ENCODE data around the gene SLC8B1.

SLC8B1 gene

DNA sequence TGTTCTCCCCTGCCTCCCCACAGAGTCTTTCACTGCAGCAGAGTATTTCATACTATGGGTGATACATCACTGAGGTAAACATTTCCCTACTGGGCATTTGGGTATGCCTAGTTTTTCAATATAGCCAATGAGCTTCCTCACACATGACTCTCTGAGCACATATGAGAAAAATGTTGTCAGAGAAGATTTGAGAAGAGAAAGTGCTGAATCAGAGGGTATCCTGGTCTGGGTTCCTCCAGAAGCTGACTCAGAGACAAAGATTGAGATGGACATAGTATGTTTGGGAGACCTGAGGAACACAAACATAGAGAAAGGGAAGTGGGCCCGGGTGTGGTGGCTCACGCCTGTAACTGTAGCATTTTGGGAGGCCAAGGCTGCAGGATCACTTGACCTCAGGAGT is 12.6 kb downstream of the SLC8B1 start:
- no peak for DNase-seq (ENCODE audit: low read depth in 2 of 2)

DNA sequence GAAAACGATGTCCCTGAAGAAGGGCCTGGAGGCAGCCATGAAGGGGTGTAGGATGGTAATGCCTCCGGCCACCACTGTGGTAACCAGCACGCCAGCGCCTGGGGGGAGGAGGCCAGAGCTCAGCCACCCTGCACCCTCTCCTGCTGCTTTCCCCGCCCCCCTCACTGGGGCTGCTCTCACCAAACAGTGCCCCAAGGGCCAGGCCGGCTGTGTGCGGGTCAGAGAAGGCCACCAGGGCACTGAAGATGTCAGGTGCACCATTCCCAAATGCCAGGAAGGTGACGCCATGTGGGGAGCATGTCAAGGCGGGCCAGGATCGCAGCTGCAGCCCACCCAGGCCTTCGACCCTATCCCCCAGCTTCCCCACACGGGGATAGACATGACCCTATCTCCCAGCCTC is 14.5 kb downstream of the SLC8B1 start:
- DNase-seq (ENCODE audit: low read depth in 2 of 2), result no peak

DNA sequence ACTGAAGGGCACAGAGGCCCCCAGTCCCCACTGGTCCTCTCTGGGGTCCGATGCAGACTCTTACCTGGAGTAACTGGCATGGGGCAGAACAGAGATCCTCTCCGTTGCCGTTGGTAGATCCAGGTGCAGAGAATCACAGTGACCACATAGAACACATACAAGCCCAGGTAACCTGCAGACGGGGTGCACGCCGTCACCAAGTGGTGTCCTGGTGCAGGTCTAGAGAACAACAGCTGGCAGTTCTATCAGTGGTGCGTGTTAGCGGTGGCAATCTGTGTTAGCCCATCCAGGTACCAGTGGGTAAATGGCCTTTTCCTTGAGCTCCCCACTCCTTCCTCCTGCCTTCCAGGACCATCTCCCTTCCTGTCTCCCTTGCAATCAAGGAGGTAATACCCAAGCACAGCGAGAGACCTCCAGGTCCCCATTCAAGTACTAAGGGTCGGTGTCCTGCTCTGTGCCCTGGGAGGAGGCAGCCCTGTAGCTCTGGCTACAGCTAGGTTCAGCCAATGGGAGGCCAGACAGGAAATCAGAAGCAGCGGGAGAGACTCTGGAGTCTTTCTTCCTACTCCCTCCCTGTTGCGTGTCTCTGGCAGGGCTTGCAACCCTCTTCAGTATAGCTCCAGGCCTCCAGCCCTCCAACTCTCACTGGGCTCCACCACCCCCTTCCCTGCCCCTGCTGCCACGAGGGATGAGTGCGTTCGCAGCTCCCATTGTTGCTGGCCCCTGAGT is 15.8 kb downstream of the SLC8B1 start:
- no peak for DNase-seq (ENCODE audit: low read depth in 2 of 2)

DNA sequence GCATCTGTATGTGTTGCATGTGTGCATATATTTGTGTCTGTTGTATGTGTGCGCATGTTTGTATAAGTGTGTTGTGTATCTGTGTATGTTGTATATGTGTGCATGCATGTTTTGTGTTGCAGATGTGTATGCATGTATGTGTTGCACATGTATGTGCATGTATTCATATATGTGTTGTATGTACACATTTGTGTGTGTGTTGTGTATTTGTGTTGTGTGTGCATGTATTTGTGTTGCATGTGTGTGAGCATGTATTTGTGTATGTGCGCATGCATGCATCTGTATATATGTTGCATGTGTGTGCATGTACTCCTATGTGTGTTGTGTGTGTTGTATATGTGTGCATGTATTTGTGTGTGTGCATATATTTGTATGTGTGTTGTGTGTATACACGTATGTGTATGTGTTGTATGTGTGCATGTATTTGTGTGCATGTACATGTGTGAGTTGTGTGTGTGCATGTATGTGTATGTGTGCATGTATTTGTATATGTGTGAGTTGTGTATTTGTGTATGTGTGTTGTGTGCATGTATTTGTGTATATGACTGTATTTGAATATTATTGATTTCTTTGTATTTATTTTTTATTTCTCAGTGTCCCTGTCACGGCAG is 16.8 kb downstream of the SLC8B1 start:
- no peak for DNase-seq (ENCODE audit: low read depth in 2 of 2)

DNA sequence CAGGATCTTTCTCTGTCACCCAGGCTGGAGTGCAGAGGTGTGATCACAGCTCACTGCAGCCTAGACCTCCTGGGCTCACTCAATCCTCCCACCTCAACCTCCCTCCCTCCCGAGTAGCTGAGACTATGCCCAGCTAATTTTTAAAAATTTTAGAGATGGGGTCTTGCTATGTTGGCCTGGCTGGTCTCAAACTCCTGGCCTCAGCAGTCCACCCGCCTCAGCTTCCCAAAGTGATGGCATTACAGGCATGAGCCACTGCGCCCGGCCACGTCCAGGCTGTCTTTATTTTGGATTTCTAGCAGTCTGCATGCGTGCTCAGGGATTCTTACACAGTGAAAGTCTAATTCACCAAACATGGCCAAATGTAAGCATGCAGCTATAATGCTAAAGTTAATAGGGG is 17.8 kb downstream of the SLC8B1 start:
- no peak for DNase-seq (ENCODE audit: low read depth in 2 of 2)

DNA sequence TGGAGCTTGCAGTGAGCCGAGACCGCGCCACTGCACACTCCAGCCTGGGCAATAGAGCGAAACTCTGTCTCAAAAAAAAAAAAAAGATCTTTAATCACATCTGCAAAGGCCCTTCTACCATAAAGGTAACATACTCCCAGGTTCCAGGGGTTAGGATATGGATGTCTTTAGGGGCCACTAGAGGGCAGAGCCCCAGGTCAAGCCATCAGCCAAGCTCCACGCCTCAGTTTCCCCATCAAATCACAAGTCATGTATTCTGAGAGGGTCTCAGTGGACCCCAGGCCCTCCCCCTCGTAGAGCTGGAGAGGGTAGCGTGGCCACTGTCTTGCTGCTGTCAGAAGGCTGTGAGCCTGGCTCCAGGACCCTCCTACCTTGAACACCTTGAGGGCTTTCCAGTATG is 18.8 kb downstream of the SLC8B1 start:
- DNase-seq (ENCODE audit: low read depth in 2 of 2), result no peak

DNA sequence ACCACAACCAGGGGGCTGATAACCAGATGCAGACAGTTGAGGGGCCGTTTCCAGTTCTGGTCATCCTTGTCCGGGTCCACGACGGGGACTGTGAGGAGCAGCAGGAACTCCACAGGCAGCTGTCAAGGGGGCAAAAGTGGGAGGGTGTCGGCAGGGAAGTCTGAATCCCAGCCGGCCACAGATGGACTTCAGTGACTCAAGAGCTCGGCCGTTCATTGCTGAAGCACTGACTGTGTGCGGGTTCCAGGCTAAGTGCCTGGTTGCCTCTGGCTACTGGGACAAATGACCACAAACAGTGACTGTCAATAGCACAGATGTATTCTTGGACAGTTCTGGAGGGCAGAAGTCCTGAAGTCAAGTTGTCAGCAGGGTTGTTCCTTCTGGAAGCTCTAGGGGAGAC is 19.6 kb downstream of the SLC8B1 start:
- no peak for DNase-seq (ENCODE audit: low read depth in 2 of 2)

DNA sequence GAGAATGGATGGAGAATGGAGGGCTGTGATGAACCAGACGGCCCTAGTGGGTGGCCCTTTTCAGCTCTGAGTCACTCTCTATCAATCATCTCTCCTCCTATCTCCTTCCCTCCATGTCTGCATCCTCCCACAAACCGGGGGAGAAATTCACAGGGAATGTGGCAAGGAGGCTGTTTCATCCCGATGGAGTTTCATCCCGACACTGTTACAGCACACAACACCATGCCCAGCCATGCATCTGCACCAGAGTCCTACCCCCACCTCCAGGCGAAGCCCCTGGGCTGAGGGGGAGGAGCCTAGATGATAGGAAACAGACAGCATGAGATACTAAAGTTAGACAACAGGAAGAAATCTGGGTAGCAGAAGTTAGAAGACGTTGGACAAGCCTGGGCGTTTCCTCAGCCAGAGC is 20.8 kb downstream of the SLC8B1 start:
- DNase-seq (ENCODE audit: low read depth in 2 of 2), result no peak

DNA sequence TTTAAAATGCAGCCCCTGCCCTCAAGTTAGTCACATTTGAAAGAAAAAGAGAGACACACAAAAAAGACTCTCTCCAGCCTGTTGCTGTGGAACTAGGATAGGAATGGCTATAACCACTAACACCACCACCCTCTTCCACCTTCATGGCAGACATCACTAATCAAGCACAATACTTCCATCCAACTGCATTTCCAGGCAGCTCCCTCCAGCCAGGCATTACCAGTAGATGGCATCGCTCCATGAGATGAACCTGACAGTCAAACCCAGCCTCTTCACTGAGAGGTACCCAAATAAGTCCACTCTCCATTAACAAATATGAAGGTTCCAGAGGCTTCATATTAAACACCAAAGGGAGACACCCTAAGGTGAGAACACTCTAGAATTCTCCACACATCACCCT is 24.4 kb downstream of the SLC8B1 start:
- no peak for DNase-seq (ENCODE audit: low read depth in 2 of 2)

DNA sequence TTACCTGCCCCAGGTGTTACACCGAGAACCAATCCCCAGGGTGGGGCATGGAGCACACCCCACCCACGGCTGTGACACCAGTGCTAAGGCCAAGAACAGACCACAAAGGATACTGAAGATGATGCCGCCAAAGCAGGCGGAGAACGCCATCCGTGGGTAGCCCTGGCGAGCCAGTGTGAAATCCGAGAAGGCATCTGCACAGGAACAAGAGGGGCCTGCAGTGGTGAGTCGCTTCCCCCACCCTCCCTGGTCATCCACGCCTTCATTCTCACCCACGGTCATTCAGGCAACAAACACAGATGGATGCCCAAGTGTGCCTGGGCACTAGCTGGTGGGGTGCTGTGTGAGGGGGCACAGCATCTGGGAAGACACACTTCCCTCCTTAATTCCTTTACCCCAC is 28.5 kb downstream of the SLC8B1 start:
- DNase-seq (ENCODE audit: low read depth in 2 of 2), result no peak

DNA sequence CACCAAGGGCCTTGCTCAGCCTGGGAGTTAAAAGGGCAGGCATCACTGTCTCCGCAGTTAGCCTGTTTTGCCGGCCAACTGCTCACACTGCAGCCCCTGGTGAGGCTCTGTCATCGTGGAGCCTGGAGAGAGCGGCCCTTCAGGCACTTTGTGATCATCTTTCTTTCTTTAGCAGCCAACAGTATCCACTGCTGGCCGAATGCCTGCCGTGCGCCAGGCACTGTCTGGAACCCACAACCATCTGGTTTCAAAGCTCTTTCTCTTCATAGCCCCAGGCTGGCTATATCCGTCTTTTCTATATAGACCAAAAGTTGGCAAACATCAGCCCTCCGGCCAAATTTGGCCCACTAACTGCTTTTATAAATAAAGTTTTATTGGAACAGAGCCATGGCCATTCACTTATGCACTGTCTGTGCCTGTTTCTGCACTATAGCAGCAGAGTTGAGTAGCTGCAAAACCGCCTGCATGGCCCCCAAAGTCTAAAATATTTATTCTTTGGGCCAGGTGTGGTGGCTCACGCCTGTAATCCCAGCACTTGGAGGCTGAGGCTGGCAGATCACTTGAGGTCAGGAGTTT is 29.5 kb downstream of the SLC8B1 start:
- no peak for DNase-seq (ENCODE audit: low read depth in 2 of 2)

DNA sequence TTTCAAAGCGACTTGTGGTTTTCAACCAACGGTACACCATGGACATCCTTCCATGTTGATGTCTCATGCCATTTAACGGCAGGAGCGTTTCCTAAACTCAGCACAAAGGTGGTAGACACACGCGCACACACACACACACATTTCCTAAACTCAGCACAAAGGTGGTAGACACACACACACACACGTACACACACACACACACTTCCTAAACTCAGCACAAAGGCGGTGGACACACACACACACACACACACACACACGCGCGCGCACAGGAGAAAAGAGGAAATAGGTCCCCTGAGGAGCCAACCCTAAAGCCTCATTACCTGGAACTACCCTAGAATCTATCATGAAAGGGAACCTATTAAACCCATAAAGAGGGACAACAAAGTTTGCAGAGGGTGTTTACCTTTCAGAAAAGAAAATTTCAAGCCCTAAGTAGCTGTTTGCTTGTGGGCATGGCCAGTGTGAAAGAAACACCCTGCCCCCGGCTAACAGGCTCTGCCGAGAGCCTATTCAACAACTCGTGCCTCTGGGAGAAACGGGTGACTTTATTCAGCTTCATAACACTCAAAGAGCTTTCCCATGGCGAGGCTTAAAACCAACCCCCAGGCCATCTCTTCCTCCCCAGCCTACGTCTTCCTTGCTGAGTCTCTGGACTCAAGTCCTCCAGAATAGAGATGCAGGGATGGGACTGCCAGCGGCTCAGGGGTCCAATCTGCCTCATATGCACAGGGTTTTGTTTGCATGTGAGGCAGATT is 31.8 kb downstream of the SLC8B1 start:
- DNase-seq (ENCODE audit: low read depth in 2 of 2), result no peak

DNA sequence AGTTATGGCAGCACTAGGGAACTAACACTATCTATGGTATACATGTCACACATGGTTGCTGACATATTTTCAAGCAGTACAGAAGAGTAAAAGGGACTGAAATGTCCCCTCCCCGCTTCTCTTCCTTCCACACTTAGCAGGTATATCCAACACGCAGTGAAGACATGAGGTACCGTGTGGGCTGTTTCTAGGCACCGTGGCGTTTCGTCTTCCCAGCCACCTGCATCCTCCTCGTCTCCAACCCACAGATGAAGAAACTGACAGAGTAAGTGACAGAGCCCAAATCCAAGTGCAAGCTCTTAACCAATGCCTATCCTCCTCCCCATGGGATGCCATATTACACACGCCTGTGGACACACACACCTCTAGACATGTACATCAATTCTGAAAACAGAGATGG is 32.4 kb downstream of the SLC8B1 start:
- no peak for DNase-seq (ENCODE audit: low read depth in 2 of 2)

DNA sequence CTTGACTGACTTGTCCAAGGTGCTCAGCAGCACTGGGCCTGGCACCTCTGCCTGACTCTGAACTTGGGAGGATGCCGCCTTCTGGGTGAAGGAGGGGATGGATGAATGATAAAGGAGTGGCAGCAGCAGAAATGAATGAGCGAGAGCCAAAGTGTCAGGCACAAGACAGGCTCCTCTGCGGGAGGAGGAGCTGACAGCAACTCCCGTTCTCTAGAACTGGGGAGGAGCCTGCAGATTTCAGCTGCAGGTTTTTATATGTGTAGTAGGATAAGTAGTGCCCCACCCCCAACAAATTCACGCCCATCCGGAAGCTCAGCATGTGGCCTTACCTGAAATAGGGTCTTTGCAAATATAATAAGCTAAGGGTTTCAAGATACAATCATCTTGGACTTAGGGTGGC is 33.1 kb downstream of the SLC8B1 start:
- no peak for DNase-seq (ENCODE audit: low read depth in 2 of 2)

DNA sequence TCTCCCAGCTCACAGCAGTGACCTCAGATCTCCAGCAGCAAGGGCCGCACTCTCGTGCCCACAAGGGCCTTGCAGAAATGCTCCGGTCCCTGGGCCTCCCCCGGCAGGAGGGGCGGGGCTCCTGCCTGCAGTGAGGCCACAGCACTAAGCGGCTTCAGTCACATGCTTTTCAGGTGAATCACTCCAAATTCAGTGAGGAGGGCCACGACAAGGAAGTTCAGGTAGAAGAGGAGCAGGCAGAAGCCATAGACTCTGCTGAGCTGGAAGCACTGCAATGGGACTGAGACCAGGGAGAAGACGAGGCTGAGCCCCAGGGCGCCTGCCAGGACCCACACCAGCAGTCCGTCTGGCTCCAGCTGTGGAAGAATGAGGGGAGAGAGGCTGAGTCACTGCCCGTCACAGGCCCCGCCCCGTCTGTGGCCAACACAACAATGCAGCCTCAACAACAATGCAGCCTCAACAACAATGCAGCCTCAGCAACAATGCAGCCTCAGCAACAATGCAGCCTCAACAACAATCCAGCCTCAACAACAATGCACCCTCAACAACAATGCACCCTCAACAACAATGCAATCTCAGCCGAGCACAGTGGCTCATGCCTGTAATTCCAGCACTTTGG is 35.2 kb downstream of the SLC8B1 start:
- DNase-seq (ENCODE audit: low read depth in 2 of 2), result no peak

DNA sequence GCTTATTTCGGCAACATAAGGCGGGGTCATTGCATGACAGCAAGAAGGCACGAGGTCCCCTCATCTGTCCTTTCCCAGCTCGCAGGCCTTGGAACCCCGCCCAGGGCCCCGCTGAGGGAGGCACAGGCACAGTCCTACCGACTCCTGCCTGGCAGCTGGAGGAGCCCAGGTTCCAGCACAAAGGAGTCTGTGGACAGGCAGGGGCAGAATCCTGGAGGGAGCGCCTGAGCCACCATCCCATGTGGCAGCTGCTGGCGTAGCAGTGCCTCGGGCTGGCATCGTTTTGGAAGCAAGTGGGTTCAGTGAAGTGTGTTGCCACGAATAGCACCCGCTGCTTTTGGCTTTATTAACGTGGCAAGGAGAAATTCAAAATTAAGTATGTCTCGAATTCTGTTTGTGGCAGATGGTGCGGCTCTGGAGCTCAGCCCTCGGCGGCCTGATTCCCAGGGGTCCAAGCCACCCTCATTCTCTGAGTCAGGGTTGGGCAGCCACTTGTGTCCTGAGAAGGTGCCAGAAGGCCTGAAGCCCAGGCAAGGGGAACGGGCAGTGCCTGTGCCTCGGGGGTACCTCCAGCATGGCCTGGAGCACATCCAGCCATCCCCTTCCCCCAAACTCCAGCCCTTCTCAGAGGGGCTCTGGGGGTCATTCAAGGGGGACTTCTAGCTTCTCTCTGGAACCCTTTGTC is 35.9 kb downstream of the SLC8B1 start:
- no peak for DNase-seq (ENCODE audit: low read depth in 2 of 2)

DNA sequence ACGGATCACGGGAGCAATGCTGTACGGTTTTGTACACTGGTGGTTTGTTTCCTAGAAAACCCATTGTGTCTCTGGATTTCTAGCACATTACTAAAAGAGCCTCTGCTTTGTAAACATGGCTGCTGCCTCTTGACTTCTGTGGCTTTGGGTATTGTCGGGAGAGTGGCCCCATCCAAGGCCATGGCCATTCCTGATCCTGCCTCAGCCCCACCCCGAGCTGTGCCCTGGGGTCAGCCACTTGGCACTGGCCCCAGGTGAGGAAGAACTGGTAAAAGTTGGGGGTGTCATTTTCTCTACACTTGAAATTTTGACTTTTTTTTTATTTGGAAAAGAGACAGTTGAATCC is 36.5 kb downstream of the SLC8B1 start:
- DNase-seq (ENCODE audit: low read depth in 2 of 2), result no peak

DNA sequence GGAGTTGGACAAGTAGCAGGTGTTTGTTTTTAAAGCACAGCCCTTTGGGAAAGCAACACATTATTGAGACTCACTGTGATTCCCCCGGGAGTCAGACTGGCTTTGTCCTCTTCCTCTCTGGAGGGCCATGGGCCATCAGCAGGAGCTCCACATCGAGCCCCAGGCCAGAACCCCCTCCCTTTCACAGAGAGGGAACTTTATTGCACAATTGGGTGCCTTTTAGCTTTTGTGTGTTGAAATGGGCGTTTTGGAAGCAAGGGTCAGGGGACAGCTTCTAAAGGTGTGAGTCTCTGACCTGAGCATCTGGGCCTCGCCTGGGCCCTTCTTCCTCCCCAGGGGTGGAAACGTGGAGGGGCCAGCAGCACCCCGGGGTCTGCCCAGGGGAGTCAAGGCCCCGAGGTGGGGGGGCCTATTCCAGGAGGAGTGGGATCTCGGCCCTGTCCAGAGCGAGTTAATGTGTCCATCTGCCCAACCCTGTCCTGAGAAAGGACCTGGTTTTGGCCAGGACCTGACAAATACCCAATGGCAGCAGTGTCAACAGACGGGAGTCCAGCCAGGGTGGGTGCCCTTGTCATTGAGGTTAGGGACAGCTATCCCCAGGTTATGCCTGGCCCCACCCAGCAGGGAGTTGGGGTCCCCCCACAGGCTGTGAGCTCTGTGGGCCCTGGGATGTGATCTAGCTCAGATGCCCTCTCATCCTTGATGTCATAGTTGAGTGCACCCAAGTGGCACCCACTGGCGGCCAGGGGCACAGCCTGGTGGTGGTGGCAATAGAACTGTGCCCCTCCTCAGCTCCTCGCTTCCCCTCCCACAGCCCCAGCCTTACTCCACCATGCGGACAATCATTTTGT is 37.1 kb downstream of the SLC8B1 start:
- no peak for DNase-seq (ENCODE audit: low read depth in 2 of 2)

DNA sequence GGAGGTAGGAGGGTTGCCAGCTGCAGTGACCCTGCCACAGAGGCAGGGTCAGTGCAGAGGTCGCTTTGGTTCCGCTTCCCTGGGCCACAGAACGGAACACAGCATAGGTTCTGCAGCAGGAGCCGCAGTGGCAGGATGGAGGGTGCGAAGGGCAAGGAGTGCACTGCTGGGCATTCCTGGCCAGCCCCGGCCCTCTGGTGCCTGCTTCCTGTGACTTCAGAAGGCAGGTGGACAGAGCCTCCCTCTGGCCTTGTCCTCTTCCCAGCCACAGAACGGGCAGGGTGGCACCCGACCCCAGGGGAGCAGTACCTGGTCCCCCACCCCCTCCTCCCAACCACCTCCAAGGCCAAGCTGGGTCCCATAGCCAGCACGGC is 37.7 kb downstream of the SLC8B1 start:
- no peak for DNase-seq (ENCODE audit: low read depth in 2 of 2)

DNA sequence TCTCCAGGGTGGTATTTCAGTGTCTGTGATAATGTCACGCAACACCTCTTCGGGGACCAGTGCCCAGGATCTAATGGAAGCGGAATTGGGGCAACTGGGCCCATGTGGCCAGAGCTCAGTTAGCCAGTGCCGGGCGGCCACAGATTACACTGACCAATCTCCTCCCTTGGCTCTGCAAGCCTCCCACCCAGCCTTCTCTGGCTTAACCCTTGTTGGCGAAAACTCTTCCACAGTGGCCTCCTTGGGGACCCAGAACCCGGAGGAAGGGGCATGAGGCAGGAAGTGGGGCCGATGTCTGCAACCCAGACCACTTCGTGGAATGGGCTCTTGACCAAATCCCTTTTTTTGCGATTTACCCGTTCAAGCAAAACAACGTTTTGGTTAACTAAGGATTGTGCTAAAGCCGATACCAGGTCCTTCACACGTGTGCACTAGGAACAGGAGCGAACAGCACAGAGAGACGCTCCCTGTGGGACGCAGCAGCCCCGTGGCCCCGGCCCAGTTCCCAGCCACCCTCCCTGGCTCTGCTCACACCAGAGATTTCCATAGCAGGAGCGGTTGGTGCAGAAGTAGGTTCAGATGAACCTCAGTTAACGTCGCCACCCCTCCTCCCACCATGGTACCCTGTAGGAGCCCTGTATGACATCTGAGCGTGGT is 38.2 kb downstream of the SLC8B1 start:
- no peak for DNase-seq (ENCODE audit: low read depth in 2 of 2)
